Loucy (cell line): Measurements from ENCODE around the gene IVNS1ABP.

Experiments
- EZH2phosphoT487 ChIP-seq: fragments of 200-600 bp; IDR thresholded peaks from 2 replicates; pipeline ENCODE4 v1.6.1; 2018; ENCODE audit warnings: antibody characterized with exemption, mild to moderate bottlenecking, moderate library complexity, borderline replicate concordance
- TF ChIP-seq, protein P1 (sequence below): fragments of 200-600 bp; sonication (generic); conservative IDR thresholded peaks from 2 replicates; pipeline ENCODE4 v1.5.1; 2014; ENCODE audit warnings: mild to moderate bottlenecking, antibody characterized with exemption, low read length

DNA sequence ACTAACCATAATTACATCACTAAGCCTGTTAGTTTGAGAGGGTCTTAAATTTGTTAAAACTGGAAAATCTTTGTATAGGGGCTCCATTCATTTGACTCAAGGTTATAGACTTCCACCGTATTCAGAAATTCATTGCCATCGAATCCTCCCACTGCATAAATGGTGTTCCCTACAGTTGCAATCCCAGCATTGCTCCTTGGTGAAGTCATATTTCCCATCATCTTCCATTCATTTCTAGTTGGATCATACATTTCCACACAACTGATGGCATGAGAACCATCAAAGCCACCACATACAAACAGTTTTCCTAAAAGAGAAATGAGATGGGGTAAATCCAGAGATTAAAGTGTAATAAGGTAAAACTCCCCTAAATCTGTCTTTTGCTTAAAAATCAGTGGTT, 19.1 kb downstream of the IVNS1ABP start:
- TF ChIP-seq, protein P1, sequence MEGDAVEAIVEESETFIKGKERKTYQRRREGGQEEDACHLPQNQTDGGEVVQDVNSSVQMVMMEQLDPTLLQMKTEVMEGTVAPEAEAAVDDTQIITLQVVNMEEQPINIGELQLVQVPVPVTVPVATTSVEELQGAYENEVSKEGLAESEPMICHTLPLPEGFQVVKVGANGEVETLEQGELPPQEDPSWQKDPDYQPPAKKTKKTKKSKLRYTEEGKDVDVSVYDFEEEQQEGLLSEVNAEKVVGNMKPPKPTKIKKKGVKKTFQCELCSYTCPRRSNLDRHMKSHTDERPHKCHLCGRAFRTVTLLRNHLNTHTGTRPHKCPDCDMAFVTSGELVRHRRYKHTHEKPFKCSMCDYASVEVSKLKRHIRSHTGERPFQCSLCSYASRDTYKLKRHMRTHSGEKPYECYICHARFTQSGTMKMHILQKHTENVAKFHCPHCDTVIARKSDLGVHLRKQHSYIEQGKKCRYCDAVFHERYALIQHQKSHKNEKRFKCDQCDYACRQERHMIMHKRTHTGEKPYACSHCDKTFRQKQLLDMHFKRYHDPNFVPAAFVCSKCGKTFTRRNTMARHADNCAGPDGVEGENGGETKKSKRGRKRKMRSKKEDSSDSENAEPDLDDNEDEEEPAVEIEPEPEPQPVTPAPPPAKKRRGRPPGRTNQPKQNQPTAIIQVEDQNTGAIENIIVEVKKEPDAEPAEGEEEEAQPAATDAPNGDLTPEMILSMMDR, result no peak
- TF ChIP-seq EZH2phosphoT487, result no peak
